Colonic mucosa (tissue), 4 donors: ENCODE results near the gene RGMB. TPM values are rescaled to one million over a fixed set of nuclear protein-coding genes. Genes with fewer than 3 reads are reported as not detected.

ENCODE experiments used
- DNase-seq: peaks from one replicate; pipeline ENCODE4 v3.0.0-alpha.2; 2020
- H3K27ac ChIP-seq: fragments of 200-600 bp; one replicate; pipeline ENCODE4 v1.8.0; 2021
- H3K27me3 ChIP-seq: fragments of 200-600 bp; one replicate; pipeline ENCODE4 v1.8.0; 2021
- H3K36me3 ChIP-seq: fragments of 200-600 bp; one replicate; pipeline ENCODE4 v1.8.0; 2021
- H3K4me1 ChIP-seq: fragments of 200-600 bp; one replicate; pipeline ENCODE4 v1.8.0; 2021; ENCODE audit warnings: mild to moderate bottlenecking
- H3K4me3 ChIP-seq: fragments of 200-600 bp; one replicate; pipeline ENCODE4 v1.8.0; 2021
- H3K9ac ChIP-seq, 2 donors: one replicate each; pipeline ENCODE4 v1.7.0; 2013; ENCODE audit warnings: control low read depth in 2 of 2, low read depth in 2 of 2, low read length in 2 of 2
- H3K9me3 ChIP-seq: fragments of 200-600 bp; one replicate; pipeline ENCODE4 v1.8.0; 2021
- intact Hi-C: fragments of 100-400 bp; cut with DNase I; formaldehyde crosslinking; loops from one replicate; pipeline ENCODE4 v1.14.1; 2022
- total RNA-seq, 2 donors: library from RNA; stranded (reverse); fragmentation: NEBNext Ultra II Directional in 1 of 2; extraction: Animal tissue kit (Norgen Biotek cat#: 25700) in 1 of 2; gene quantifications; one replicate each; pipeline ENCODE4 v1.2.1, GENCODE V29; 2021
- TF ChIP-seq, protein P1 (sequence below): fragments of 200-600 bp; IDR thresholded peaks from one replicate; pipeline ENCODE4 v1.8.0; 2022; ENCODE audit warnings: antibody characterized with exemption, mild to moderate bottlenecking
- donor health status: healthy.
- donor health status: DM: no; HTN: no; CAD: no.
- donor health status: DM: no; HTN: no; CAD: no.

Gene RGMB
- total RNA-seq, 2 donors from 2014 or later: 67.7 to 69.6 TPM

DNA sequence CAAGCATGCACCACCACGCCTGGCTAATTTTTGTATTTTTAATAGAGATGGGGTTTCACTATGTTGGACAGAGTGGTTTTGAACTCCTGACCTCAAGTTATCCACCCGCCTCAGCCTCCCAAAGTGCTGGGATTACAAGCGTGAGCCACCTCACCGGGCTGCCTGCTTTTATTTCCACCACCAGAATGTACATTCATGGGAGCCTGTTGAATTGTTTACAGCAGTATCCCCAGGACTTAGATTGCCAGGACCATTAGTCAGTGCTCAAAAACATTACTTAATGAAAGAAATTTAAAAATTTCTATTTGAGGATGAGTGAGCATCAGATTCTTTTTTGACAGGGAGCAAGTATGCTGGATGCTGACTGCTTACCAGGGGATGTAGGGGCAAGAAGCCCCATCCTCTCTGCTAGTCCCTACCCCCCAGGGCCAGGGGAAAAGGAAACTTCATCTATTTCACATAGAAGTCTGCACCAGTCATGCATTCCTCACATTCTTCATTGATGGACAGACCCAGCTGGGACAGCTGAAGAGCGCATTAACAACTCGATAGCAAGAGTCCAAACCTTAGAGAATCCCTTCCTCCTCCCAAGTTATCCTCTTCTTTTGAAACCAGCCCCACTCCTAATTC, 10.3 kb upstream of the RGMB start:
- H3K9me3 ChIP-seq: no peaks in the 10 kb centered on the region
- H3K4me1 ChIP-seq: no peaks in the 10 kb centered on the region
- H3K36me3 ChIP-seq: no peaks in the 10 kb centered on the region
- no peak overlapping the region for H3K4me3 ChIP-seq
- DNase-seq: no peak
- no peak overlapping the region for H3K27ac ChIP-seq
- intact Hi-C loops: no loop called here
- TF ChIP-seq, protein P1, sequence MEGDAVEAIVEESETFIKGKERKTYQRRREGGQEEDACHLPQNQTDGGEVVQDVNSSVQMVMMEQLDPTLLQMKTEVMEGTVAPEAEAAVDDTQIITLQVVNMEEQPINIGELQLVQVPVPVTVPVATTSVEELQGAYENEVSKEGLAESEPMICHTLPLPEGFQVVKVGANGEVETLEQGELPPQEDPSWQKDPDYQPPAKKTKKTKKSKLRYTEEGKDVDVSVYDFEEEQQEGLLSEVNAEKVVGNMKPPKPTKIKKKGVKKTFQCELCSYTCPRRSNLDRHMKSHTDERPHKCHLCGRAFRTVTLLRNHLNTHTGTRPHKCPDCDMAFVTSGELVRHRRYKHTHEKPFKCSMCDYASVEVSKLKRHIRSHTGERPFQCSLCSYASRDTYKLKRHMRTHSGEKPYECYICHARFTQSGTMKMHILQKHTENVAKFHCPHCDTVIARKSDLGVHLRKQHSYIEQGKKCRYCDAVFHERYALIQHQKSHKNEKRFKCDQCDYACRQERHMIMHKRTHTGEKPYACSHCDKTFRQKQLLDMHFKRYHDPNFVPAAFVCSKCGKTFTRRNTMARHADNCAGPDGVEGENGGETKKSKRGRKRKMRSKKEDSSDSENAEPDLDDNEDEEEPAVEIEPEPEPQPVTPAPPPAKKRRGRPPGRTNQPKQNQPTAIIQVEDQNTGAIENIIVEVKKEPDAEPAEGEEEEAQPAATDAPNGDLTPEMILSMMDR: no peak
- H3K27me3 ChIP-seq: no peaks in the 10 kb centered on the region
- no peak overlapping the region for H3K9ac ChIP-seq

DNA sequence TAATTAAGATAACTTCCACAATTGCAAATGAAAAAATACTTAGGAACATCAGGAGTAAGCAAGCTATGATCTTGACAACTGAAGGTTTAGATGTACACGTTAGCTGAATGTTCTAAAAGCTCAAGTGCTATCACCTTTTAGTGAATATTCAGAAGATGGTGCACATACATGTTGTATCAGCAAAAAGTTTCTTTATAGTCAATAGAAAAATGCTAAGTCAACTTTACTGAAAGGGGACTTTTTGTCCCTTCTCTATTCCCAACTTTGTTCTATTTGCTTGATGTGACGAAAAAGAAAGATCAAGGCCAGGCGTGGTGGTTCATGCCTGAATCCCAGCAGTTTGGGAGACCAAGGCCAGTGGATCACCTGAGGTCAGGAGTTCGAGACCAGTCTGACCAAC, 7.6 kb upstream of the RGMB start:
- no peaks in the 10 kb centered on the region for H3K36me3 ChIP-seq
- H3K9me3 ChIP-seq: no peaks in the 10 kb centered on the region
- intact Hi-C loops: no loop called here
- no peaks in the 10 kb centered on the region for H3K4me1 ChIP-seq
- no peak overlapping the region for H3K9ac ChIP-seq
- TF ChIP-seq, protein P1: no peak
- DNase-seq: no peak
- H3K27me3 ChIP-seq: no peaks in the 10 kb centered on the region
- H3K27ac ChIP-seq: no peak overlapping the region
- no peak overlapping the region for H3K4me3 ChIP-seq

DNA sequence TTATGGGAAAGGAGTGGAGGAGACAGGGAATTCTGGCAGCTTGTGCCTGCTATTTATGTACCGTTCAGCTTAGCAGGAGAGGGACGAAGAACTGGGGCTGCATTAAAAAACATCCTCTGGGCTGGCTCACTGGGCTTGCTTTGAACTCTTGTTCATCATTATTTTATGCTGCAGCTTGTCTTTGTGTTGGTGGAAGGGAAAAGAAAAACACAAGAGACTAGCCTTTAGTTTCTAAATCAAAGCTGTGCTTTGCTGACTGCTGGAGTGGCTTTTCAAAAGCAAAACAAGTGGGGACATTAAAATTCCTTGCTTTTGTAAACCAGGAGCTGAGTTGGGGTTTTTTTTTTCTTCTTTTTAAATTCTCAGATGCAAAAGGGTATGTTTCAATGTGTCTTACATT, 5.9 kb upstream of the RGMB start:
- H3K27ac ChIP-seq: no peak overlapping the region
- H3K9ac ChIP-seq: peak overlapping the region in 1 of 2 donors; percentile 40
- H3K4me1 ChIP-seq: no peaks in the 10 kb centered on the region
- no peaks in the 10 kb centered on the region for H3K36me3 ChIP-seq
- H3K4me3 ChIP-seq: no peak overlapping the region
- no peaks in the 10 kb centered on the region for H3K9me3 ChIP-seq
- DNase-seq: no peak
- no peaks in the 10 kb centered on the region for H3K27me3 ChIP-seq
- intact Hi-C loops: no loop called here
- TF ChIP-seq, protein P1: no peak

DNA sequence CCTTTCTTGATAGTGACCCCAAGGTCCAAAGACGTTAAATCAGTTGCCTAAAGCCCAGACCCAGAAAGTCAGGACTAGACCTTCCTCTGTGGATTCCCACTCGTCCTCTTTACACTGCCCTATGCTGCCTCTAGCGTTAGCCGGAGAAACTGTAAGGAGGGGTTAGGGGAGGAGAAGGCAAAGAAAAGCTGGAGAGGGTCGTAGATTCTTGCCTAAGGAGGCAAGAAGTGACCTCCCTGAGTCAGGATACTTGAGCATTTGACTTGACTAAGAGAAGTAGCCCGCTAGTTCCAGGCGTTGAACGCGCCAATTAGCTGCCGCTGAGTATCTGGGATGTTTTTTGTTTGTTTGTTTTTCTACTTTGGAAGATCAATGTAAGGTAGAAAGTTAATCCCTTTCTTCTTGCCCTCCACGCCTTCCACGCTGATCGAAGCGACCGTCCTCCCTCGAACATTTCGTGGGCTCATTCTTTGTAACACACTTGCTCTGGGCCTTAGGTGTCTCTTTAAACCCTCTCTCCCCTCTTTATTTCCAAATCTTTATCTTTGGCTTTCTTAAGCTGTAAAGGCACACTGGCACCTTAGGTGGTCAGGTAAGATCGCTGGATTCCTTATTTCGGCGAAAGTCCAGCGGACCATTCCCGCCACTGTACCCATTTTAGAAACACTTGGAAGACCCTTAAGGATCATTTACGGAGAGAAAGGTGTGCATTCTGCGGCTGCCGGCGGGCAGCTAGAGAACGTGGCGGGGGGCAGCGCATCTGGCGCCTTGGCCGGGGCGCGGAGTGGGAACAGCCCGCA, 5.1 kb upstream of the RGMB start:
- peak overlapping the region; percentile 78 to 97 for H3K9ac ChIP-seq
- DNase-seq: peak; percentile 81
- TF ChIP-seq, protein P1: peak; percentile 74
- H3K9me3 ChIP-seq: no peaks in the 10 kb centered on the region
- no peaks in the 10 kb centered on the region for H3K27me3 ChIP-seq
- H3K4me1 ChIP-seq: no peaks in the 10 kb centered on the region
- intact Hi-C loops: no loop called here
- no peaks in the 10 kb centered on the region for H3K36me3 ChIP-seq
- peak overlapping the region; percentile 65 for H3K4me3 ChIP-seq
- H3K27ac ChIP-seq: peak overlapping the region; percentile 79

DNA sequence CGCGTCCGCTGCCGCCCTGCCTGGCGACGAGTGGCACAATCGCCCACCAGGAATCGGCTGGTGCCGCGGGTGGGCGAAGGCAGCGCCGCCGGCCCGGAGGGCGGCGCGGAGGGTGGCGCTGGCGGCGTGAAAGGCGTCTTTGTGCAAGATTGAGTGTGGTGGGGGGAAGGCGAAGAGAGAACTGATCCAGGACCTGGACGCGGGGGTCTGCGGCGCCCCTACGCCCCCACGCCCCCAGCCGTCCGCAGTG, 4.6 kb upstream of the RGMB start:
- intact Hi-C loops: no loop called here
- Histone ChIP-seq H3K4me1 (no peaks in the 10 kb centered on the region), H3K36me3 (no peaks in the 10 kb centered on the region), H3K9ac (peak overlapping the region; percentile 78 to 97), H3K9me3 (no peaks in the 10 kb centered on the region), H3K27ac (peak overlapping the region; percentile 79), H3K4me3 (peak overlapping the region; percentile 65), H3K27me3 (no peaks in the 10 kb centered on the region)
- no peak for DNase-seq
- TF ChIP-seq, protein P1: peak; percentile 67
